HepG2 (cell line): Measurements from ENCODE around the gene SURF1. TPM values are rescaled to one million over a fixed set of nuclear protein-coding genes. Genes with fewer than 3 reads are reported as not detected.
A peak's percentile ranks its signal among the peaks of the same experiment; 100 is the strongest.

Experiments used
- ATAC-seq: fragments of 200-7000 bp; cut with Tn5 transposase; 3 replicates; pipeline ENCODE4 v1.9.1; 2020; ENCODE audit warnings: mild to moderate bottlenecking, moderate library complexity
- BruUV-seq: library from RNA; stranded (reverse); fragments of 400-500 nt; replicated peaks from 2 replicates; lab custom pipeline; 2021; lab: Mats Ljungman, UMichigan
- CTCF ChIA-PET: fragments of 300-600 bp; formaldehyde crosslinking; extraction: SDS; loops from one replicate; lab custom pipeline; 2021; ENCODE audit warnings: low total read pairs, inconsistent platforms, low intra/inter-chr PET ratio; lab: Yijun Ruan, JAX
- POLR2A ChIA-PET: fragments of 350-600 bp; sonication (Branson Sonifier 250); formaldehyde crosslinking; loops from one replicate; lab custom pipeline; 2020; ENCODE audit warnings: antibody characterized with exemption, inconsistent platforms; lab: Yijun Ruan, JAX
- DNase-seq: peaks from one replicate; pipeline ENCODE4 v3.0.0-alpha.2; 2015; ENCODE audit warnings: low spot score
- FAIRE-seq: peaks from 3 replicates; lab custom pipeline; 2011; peaks lifted over from hg19 to GRCh38; lab: Jason Lieb, UNC
- H2AFZ ChIP-seq: one replicate; pipeline ENCODE4 v1.6.1; 2011; ENCODE audit warnings: low read length, inconsistent platforms
- H3K27ac ChIP-seq: fragments of 300-600 bp; 3 replicates; pipeline ENCODE4 v1.8.0; 2011; ENCODE audit warnings: mixed run types, mild to moderate bottlenecking, mixed read lengths, low read length, inconsistent platforms; ENCODE audit not compliant: insufficient read depth; ENCODE audit errors: extremely low read length
- H3K27me3 ChIP-seq, 2 experiments: fragments of 200-600 bp in 1 of 2; 2 replicates in 1 of 2; 3 replicates in 1 of 2; pipeline versions ENCODE4 v1.6.0 to v1.8.0; 2011; ENCODE audit warnings: low read length in 2 of 2, mild to moderate bottlenecking in 2 of 2, moderate library complexity in 2 of 2, inconsistent platforms in 1 of 2; ENCODE audit not compliant: insufficient read depth in 2 of 2, control insufficient read depth in 1 of 2
- H3K36me3 ChIP-seq, 2 experiments: fragments of 200-600 bp in 1 of 2; replicated peaks in 1 of 2; 2 replicates in 1 of 2; 3 replicates in 1 of 2; pipeline versions ENCODE4 v1.5.1 to v1.8.0; 2011; ENCODE audit warnings: low read length in 2 of 2, inconsistent platforms in 1 of 2; ENCODE audit not compliant: insufficient read depth in 2 of 2, control insufficient read depth in 1 of 2
- H3K4me1 ChIP-seq: 2 replicates; pipeline ENCODE4 v1.5.1; 2012; ENCODE audit warnings: low read length, inconsistent platforms; ENCODE audit not compliant: insufficient read depth
- H3K4me2 ChIP-seq: 2 replicates; pipeline ENCODE4 v1.6.0; 2011; ENCODE audit warnings: low read depth, low read length, inconsistent platforms
- H3K4me3 ChIP-seq, 3 experiments: fragments of 200-600 bp in 1 of 3; sonication (generic), shearing (Covaris generic) in 1 of 3; replicated peaks in 1 of 3; 2 replicates each; pipeline ENCODE4 v1.5.1; 2011 to 2016; ENCODE audit warnings: low read length in 3 of 3, inconsistent platforms in 2 of 3, low read depth in 2 of 3, mild to moderate bottlenecking in 2 of 3, control low read depth in 1 of 3, mixed read lengths in 1 of 3; ENCODE audit not compliant: insufficient read depth in 1 of 3
- H3K79me2 ChIP-seq: one replicate; pipeline ENCODE4 v1.6.1; 2011; ENCODE audit warnings: low read length, inconsistent platforms; ENCODE audit not compliant: insufficient read depth
- H3K9ac ChIP-seq: 2 replicates; pipeline ENCODE4 v1.6.0; 2011; ENCODE audit warnings: mild to moderate bottlenecking, low read depth, low read length, inconsistent platforms; ENCODE audit not compliant: insufficient read depth
- H3K9me3 ChIP-seq: 2 replicates; pipeline ENCODE4 v1.5.1; 2012; ENCODE audit warnings: mild to moderate bottlenecking, low read length
- H4K20me1 ChIP-seq: 2 replicates; pipeline ENCODE4 v1.6.0; 2011; ENCODE audit warnings: inconsistent platforms, mild to moderate bottlenecking, low read length, moderate library complexity; ENCODE audit not compliant: insufficient read depth
- POLR2AphosphoS2 ChIP-seq: IDR thresholded peaks from 2 replicates; pipeline ENCODE4 v1.6.1; 2011; ENCODE audit warnings: low read depth, low read length, improper control_type of control experiment
- POLR2G ChIP-seq: fragments of 200-400 bp; formaldehyde crosslinking; IDR thresholded peaks from 2 replicates; pipeline ENCODE4 v1.6.1; 2018; ENCODE audit warnings: mild to moderate bottlenecking, low read depth, low read length, moderate library complexity
- ZNF34 ChIP-seq: sonication (generic); formaldehyde crosslinking; IDR thresholded peaks from 2 replicates; pipeline ENCODE4 v1.4.0; 2020; ENCODE audit warnings: mild to moderate bottlenecking, missing genetic modification reagents, borderline replicate concordance
- ZNF841 ChIP-seq: sonication (generic); formaldehyde crosslinking; IDR thresholded peaks from 2 replicates; pipeline ENCODE4 v1.8.1; 2023; ENCODE audit warnings: missing genetic modification reagents, borderline replicate concordance
- WGBS: methylation state at CpG from one replicate; pipeline ENCODE4 v1.1.6; 2017; ENCODE audit warnings: low lambda C conversion rate; 5-methylcytosine and 5-hydroxymethylcytosine counted together
- in situ Hi-C: cut with HindIII; loops from 2 replicates; pipeline ENCODE4 v1.10.0; 2017; ENCODE audit warnings: low pct_unique_long_range_greater_than_20kb; ENCODE audit not compliant: extremely low pct_ligation_motif_present
- intact Hi-C: fragments of 100-400 bp; cut with micrococcal nuclease; formaldehyde crosslinking; loops from one replicate; pipeline ENCODE4 v1.10.0; 2022; ENCODE audit not compliant: unreplicated experiment
- polyA plus RNA-seq, 8 experiments: library from polyadenylated mRNA; depleted of rRNA in 3 of 8; stranded (reverse) in 7 of 8; unstranded in 1 of 8; fragments of >200 nt; fragmentation: Illumina TruSeq in 4 of 8; extraction: Trizol in 4 of 8; gene quantifications; 2 replicates each; pipeline versions ENCODE4 v1.2.1 to v1.2.3, GENCODE V29; 2011 to 2016; ENCODE audit warnings: low read depth in 4 of 8, missing spikeins in 1 of 8, mixed read lengths in 1 of 8; ENCODE audit not compliant: insufficient read depth in 1 of 8
- total RNA-seq, 5 experiments: library from RNA; depleted of rRNA; stranded (reverse); fragments of >200 nt; fragmentation: Illumina TruSeq; extraction: Trizol; gene quantifications; 2 replicates each; pipeline ENCODE4 v1.2.3, GENCODE V29; 2016; ENCODE audit warnings: low read depth in 1 of 5
- TF ChIP-seq, protein P1 (sequence below): sonication (generic); formaldehyde crosslinking; IDR thresholded peaks from 2 replicates; pipeline ENCODE4 v1.5.1; 2020; ENCODE audit warnings: mild to moderate bottlenecking, missing genetic modification reagents, borderline replicate concordance

Gene SURF1
- total and polyA plus RNA-seq, 2 of the 13 experiments (the other 11 are each of a cell fraction or from before 2014, with no cell fraction given) = 17.8 to 40.7 TPM

- 91% methylated on average over 12 of the region's 13 CpGs for WGBS
- DNase-seq (no peak), FAIRE-seq (no peak), ATAC-seq (no peak)
- no peaks in the 10 kb centered on the region for H3K27me3 ChIP-seq
- ChIA-PET CTCF (no interaction called here), POLR2A (no interaction called here)
- H3K4me2 ChIP-seq = no peak overlapping the region
- no peak overlapping the region for H3K9ac ChIP-seq
- peaks cover 22 to 77% of the 10 kb centered on the region in 2 experiments for H3K36me3 ChIP-seq
- no peaks in the 10 kb centered on the region for H3K9me3 ChIP-seq
- intact Hi-C loops (no loop called here), in situ Hi-C loops (no loop called here)
- peak overlapping the region; percentile 50 for H3K27ac ChIP-seq
- peaks cover 51% of the 10 kb centered on the region for H3K4me1 ChIP-seq
- no peak overlapping the region for H2AFZ ChIP-seq
- H3K4me3 ChIP-seq = no peak overlapping the region
- peaks cover 53% of the 10 kb centered on the region for H4K20me1 ChIP-seq
- H3K79me2 ChIP-seq = peaks cover 22% of the 10 kb centered on the region
- peak; percentile 86 for TF ChIP-seq POLR2AphosphoS2
- 0 out of 2 replicates have a peak, but pooled peaks have one; percentile 1 for TF ChIP-seq ZNF841 (CRISPR knock-in tag)
- TF ChIP-seq, protein P1, sequence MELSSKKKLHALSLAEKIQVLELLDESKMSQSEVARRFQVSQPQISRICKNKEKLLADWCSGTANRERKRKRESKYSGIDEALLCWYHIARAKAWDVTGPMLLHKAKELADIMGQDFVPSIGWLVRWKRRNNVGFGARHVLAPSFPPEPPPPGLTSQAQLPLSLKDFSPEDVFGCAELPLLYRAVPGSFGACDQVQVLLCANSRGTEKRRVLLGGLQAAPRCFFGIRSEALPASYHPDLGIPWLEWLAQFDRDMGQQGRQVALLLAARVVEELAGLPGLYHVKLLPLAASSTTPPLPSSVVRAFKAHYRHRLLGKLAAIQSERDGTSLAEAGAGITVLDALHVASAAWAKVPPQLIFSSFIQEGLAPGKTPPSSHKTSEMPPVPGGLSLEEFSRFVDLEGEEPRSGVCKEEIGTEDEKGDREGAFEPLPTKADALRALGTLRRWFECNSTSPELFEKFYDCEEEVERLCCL (CRISPR knock-in tag) = no peak
- peak; percentile 61; the same call in 1 of the 2 replicates for TF ChIP-seq POLR2G
- TF ChIP-seq ZNF34 = no peak
- no TSS peak for BruUV-seq
These were observed 5.3 kb upstream of the SURF1 start for GRCh38 chr9:133361507-133362092.
